Measurements from ENCODE around the gene EXOC4.

The EXOC4 gene

DNA sequence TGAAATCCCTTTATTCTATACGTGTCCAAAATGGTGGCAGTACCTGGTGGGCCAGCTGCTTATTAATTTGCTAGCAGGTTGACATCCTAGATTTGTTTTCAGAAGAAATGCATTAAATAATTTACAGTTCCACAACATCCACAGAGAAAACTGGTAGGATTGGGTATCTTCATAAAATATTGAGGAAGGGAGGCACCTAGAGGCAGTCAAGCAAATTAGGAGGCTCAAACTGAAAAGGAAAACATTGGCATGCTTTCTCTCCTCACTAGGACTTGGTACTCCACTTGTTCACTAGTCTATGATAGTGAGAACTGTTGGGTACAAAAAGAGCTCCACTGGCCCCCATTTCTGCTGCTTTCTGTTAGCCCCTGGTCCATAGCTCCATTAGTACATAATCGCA is 855.9 kb downstream of the EXOC4 start:
- no peak for DNase-seq

- no peak for DNase-seq
These were observed 860.8 kb downstream of the EXOC4 start for GRCh38 chr7:134113655-134114054.

- no peak for DNase-seq
These were observed 862.1 kb downstream of the EXOC4 start for GRCh38 chr7:134114992-134115391.
